GDM1 (cell line): ENCODE results near the gene NEUROD6.

Source experiments
- DNase-seq: peaks from one replicate; lab custom pipeline; 2025; lab: John Stamatoyannopoulos, UW

Gene NEUROD6

DNA sequence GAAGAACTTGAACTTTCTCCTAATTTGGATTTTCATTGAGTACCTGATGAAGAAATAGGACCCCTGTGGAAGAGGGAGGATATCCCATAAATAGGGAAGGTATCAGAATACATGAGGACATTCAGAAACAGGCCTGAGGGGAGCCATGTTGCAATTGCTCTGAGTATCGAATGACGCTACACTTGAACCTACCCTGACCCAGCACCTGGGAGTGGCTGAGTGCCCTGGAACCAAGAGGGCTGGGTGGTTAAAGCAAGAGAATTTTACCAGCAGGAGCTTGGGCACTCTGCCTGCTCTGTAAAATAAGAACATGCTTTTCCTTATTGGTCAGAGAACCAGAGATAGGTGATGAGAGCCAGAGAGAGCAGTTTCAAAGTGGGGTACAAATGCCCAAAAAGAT is 7.2 kb downstream of the NEUROD6 start:
- DNase-seq, result no peak

GRCh38 chr7:31327071-31327470 is 13.5 kb downstream of the NEUROD6 start:
- DNase-seq, result no peak

GRCh38 chr7:31326416-31326815 is 14.1 kb downstream of the NEUROD6 start:
- no peak for DNase-seq

DNA sequence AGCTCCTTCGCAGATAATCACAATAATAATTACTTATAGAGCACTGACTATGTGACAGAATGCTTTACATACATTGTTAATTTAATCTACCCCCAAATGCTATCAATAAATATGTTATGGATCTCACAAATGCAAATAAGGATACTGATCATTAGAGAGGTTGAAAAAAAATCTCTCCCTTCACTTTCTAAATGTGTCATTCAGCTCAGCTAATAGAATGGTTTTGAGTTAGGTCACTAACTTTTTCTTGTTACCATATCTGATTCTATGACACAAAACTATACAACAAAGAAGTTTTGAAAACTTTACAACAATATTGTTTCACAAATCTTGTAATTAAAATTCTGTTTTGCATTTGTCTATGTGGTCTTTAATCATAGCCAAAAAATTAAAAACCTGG is 17.4 kb downstream of the NEUROD6 start:
- DNase-seq, result no peak

GRCh38 chr7:31320675-31321074 is 19.9 kb downstream of the NEUROD6 start:
- DNase-seq, result no peak

GRCh38 chr7:31318313-31318712 is 22.2 kb downstream of the NEUROD6 start:
- DNase-seq, result no peak

GRCh38 chr7:31316876-31317275 is 23.6 kb downstream of the NEUROD6 start:
- DNase-seq, result no peak

GRCh38 chr7:31315758-31316157 is 24.8 kb downstream of the NEUROD6 start:
- no peak for DNase-seq

GRCh38 chr7:31314781-31315180 is 25.7 kb downstream of the NEUROD6 start:
- no peak for DNase-seq

DNA sequence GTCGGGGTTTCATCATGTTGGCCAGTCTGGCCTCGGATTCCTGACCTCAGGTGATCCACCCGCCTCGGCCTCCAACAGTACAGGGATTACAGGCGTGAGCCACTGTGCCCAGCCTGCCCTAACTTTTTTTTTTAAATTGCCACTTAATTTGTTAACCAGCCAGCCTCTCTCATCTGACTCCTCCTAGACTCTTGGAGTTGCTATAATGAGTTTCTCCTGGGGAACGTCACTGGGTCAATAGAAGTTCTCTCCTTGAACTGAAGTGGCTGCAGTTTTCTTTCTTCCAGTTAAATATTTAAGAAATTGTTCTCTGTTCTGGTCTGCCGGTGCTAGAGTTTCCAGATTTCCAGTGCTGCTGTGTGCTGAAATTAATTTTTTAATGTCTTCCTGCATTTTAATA is 27.6 kb downstream of the NEUROD6 start:
- no peak for DNase-seq

DNA sequence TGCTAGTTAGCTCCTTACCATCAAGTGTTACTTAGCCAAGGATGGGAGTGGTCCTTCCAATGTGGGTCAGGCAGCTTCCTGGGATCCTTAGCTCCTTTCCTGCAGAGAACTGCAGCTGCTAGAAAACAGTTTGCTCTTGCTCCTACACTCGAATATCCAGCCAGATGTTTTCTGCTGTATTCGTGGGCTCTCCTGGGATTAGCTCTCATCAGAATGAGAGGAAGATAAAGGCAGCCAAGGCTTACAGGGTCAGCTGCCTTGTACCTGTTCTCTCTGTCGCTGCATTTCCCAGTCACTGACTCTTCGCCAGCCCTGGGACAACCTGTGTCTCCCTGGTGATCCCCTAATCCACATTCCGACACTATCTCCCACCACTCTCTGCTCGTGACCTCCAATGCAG is 29.0 kb downstream of the NEUROD6 start:
- no peak for DNase-seq

DNA sequence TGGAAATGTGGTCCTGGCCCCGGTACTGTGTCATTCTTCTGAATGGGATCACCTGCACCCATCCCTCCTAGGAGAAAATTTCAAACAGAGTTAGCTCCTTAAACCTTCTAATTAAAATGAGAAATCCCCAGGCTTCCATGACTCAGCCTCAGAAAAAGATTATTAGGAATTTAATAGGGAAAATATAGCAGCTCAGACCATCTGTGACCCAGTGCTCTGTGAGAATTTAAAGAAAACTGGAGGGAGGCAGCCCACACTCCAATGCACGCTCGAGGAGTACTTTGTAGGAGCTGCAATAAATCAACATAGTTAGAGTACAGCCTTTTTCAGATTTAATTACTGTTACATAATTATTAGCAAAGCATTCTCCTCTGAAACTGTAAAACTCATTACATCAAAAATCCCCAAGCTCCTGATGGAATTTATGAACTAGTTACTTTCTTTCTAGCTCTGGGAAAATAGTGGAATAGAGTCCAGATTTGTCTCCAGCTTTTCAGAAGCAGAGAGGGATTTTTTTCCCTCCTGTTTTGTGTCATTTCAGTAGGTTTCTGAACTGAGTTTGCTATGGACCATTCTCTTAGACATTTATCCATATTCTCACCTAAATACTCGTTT is 30.1 kb downstream of the NEUROD6 start:
- no peak for DNase-seq

DNA sequence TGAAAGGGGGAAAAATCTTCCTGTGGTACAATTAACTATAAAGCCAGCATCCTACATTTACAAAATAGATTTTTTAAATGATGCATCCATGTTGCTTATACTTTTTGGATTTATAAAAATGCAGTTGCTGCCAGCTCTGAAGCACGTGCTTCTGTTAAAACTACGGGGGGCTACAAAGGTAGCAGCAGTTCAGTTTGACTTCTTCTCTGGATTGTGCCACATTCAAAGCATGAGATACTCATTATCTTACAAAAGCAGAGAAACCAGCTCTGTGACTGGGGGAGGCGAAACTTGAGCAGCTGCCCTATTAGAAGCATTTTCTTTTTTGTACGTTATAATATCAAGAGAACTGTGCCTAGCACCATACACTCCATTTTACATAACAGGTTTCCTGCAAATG is 31.1 kb downstream of the NEUROD6 start:
- no peak for DNase-seq

- no peak for DNase-seq
These were observed 31.9 kb downstream of the NEUROD6 start for GRCh38 chr7:31308652-31309051.

- no peak for DNase-seq
These were observed 32.6 kb downstream of the NEUROD6 start for GRCh38 chr7:31307972-31308371.

GRCh38 chr7:31305260-31305659 is 35.3 kb downstream of the NEUROD6 start:
- no peak for DNase-seq

- no peak for DNase-seq
These were observed 36.1 kb downstream of the NEUROD6 start for GRCh38 chr7:31304446-31304845.

- no peak for DNase-seq
These were observed 38.2 kb downstream of the NEUROD6 start for GRCh38 chr7:31302356-31302755.

DNA sequence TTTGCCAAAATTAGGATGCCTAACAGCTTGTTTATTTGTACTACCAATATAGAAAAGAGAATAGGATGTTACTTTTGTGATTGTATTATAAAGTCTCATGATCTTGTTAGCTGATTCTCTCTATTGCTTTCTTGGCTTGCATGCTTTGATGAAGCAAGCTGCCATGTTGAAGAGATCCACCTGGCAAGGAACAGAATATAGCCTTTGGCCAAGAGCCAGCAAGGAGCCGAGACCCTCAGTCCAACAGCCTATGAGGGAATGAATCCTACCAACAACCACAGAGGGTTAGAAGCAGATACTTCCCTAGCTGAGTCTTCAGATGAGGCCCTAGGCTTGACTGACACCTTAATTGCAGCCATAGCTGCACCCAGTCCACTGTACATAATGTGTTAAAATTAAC is 41.2 kb downstream of the NEUROD6 start:
- DNase-seq, result no peak

DNA sequence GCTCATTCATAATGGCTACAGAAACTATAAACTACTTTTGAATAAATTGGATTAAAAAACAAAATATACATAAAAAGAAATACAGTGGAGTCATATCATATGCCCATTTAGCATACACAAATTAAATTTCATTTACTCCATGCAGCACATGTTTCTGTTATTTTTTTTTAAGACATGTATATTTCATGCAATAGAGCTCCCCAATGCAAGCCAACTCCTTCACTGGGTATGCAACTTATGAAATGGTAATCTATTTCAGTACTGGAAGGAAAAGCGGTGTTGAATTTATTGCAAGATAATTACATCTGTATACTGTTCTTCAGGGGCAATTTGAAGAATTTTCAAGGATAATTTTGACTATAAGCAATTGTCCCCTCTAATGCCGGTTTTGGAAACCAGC is 49.9 kb downstream of the NEUROD6 start:
- DNase-seq, result no peak
